Medulla oblongata (tissue), 1 donor: ENCODE measurements around the gene MOB3B.
"Not testable (repeated sequence)": the region's sequence is repeated elsewhere in the genome, so short reads cannot be mapped to it uniquely, and the experiment has no call there.

Experiments used
- DNase-seq: peaks from one replicate; pipeline ENCODE4 v3.0.0-alpha.2; 2015; ENCODE audit errors: extremely low spot score

The MOB3B gene

GRCh38 chr9:27476870-27477515 lies 52.6 kb downstream of the MOB3B start:
- DNase-seq, result no peak

DNA sequence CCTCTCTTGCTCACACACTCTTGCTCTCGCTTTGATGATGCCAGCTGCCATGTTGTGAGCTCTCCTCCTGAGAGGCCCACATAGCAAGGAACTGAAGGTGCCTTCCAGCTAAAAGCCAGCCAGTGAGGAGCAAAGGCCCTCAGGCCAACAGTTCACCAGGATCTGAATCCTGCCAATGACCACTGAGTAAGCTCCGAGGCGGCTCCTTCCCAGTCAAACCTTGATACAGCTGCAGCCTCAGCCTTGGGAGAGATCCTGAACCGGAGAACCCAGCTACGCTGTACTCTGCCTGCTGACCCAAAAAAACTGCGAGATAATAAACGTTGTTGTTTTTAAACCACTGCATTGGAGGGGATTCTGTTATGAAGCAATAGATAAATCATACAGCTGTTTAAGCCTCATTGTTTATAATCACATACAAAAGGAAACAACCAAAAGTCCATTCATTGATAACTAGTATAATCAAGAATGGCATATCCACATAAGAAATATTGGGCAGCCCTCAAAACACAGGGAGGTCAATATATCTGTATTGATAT lies 54.5 kb downstream of the MOB3B start:
- no peak for DNase-seq

DNA sequence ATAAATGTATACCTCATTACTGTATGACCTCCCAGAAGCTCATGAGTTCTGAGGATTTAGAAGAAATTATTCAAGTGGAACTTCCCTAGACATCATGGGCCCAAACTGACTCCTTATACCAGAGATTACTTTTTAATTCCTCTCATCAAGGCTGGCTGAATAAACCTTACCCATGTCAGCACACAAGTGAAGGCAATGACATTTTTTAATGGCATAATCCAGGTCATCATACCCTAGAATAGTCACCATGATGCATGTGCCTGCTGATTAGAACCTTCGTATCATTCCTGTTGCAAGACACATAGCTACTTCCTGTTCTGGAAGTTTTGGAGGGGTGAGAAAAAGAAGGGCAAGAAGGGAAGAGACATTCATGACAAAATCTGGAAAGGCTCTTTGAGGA lies 55.3 kb downstream of the MOB3B start:
- DNase-seq, result no peak

GRCh38 chr9:27473111-27473529 lies 56.5 kb downstream of the MOB3B start:
- peak; percentile 79 for DNase-seq

DNA sequence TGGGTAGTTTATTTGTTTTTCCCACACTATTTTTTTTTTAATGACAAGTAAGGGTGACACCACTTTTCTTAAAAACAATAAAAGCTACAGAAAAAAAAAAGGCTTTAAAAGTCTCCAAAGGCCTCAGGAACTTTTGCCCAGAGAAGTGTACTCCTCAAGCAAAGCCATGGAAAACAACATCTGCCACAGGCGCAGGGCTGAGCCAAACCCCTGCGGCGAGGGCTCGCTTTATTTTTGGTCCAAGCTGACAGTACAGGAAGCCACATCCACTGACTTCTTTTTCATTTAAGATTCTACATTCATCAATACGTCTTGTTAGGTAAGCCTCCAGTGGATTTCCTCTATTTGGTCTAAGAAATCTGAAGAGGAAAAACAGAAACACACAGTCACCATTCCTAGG lies 57.4 kb downstream of the MOB3B start:
- DNase-seq, result peak; percentile 59

DNA sequence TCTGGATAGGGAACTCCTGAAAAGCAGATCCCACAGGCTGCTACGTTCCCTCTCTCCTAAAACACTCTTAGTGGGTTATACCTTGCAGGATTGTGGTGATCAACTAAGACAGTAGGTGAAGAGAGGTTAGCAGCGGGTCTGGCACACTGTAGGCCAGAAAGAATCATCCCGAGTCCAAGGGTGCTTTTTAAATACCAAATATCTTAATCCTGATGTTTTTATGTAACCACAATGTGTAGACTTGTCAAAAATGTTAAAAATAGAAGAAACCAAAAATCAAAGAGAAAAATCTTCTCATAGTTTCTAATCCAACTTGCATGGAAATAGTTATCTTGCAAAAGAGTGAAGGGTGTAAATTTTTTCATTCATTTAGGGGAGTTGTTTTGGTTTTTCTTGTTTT lies 57.8 kb downstream of the MOB3B start:
- DNase-seq, result no peak

GRCh38 chr9:27471366-27471765 lies 58.2 kb downstream of the MOB3B start:
- no peak for DNase-seq

DNA sequence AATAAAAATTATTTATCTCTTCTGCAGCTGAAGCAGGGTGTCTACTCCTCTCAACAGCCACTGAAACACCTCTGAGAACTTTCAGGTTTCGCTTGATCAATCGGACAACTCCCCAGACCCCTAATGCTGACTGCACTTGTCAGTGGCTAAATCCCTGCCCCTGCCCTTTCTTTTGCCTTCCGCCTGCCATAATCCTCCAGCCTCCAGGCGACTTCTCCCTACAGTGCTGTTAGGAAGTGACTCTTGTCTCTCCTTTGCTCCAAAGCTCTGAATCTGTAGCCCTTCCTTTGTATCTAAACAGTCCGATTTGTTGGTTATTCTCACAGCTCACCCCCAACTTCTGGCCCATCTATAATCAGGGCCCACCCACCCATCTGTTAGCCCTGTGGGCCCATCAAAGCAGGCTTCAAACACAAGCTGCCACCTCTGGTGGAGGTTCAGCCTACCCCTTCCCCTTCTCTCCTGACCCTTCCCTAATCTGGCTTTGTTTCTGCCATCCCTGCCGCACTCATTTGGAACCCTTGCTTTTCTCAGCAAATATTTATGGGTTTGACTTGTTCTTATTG lies 59.2 kb downstream of the MOB3B start:
- DNase-seq, result no peak

DNA sequence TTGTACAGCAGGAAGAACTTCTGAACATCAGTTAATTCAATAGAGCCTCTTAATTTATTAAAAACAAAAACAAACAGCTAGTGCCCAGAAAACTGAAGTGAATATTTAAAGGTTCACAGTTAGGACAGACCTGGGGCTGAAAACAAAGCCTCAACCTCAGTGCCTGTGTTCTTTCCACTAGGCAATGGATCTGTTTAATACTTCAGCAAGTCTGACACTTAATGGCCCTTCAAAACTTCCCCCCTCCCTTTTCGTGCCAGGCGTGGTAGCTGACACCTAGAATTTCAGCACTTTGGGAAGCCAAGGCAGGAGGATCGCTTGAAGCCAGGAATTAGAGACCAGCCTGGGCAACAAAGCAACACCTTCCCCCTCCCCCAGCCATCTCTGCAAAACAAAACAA lies 60.1 kb downstream of the MOB3B start:
- no peak for DNase-seq

GRCh38 chr9:27468462-27469110 lies 61.0 kb downstream of the MOB3B start:
- peak; percentile 65 for DNase-seq

- DNase-seq, result no peak
Observed at GRCh38 chr9:27468000-27468399, 61.6 kb downstream of the MOB3B start.

DNA sequence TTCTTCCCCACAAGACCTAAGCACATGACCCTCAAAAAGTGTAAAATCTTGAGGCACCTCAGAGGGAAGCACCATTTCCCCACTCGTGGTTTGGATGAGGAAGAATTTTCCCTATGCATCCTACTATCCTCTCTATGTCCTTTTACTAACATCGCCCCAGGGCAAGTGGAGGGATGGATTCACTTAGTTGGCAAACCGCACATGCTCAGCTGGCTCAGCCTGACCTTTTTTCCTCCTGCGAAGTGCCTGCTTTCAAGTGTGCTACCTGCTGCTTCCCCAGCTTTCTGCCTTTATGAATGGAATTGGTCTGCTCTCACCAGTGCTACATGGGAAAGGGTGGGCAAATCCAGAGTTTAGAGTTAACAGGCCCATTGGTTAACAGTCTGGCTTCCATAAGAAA lies 62.1 kb downstream of the MOB3B start:
- DNase-seq, result no peak

- not testable (repeated sequence) for DNase-seq
Observed at GRCh38 chr9:27466516-27466915, 63.1 kb downstream of the MOB3B start.

DNA sequence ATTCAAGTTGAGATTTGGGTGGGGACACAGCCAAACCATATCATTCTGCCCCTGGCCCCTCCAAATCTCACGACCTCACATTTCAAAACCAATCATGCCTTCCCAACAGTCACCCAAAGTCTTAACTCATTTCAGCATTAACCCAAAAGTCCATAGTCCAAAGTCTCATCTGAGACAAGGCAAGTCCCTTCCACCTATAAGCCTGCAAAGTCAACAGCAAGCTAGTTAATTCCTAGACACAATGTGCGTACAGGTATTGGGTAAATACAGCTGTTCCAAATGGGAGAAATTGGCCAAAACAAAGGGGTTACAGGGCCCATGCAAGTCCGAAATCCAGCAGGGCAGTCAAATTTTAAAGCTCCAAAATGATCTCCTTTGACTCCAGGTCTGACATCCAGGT lies 64.7 kb downstream of the MOB3B start:
- not testable (repeated sequence) for DNase-seq

- no peak for DNase-seq
Observed at GRCh38 chr9:27462846-27463245, 66.8 kb downstream of the MOB3B start.

- no peak for DNase-seq
Observed at GRCh38 chr9:27462434-27462833, 67.2 kb downstream of the MOB3B start.

- DNase-seq, result peak; percentile 67
Observed at GRCh38 chr9:27460226-27461023, 69.2 kb downstream of the MOB3B start.

GRCh38 chr9:27457445-27457844 lies 72.2 kb downstream of the MOB3B start:
- DNase-seq, result no peak

- no peak for DNase-seq
Observed at GRCh38 chr9:27453860-27454553, 75.6 kb downstream of the MOB3B start.

DNA sequence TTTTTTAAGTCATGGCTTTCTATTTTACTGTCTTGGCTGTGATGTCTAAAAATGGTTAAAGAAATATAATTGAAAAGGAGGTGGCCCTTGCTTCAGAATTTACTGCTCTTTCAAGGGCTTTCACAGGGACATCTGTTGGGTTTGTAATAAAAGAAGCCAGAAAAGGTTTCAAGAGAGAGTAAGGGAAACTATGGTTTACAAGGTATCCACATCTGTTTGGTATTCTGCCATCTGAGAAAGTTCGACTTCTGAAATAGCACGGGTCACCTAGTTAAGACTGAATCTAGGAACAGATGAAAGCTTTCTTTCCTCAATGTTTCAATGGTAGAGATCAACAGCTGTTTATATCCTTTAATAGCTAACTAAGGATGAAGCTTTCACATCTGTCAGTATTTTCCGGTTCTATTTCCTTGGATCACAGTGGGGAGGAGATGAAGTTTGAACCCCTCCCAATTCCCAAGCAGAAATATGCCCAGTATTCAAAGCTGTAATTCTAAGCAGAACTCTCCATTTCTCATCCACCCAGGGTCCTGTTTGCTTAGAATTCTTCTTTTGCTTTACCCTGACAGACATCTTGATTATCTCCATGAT lies 78.3 kb downstream of the MOB3B start:
- no peak for DNase-seq

DNA sequence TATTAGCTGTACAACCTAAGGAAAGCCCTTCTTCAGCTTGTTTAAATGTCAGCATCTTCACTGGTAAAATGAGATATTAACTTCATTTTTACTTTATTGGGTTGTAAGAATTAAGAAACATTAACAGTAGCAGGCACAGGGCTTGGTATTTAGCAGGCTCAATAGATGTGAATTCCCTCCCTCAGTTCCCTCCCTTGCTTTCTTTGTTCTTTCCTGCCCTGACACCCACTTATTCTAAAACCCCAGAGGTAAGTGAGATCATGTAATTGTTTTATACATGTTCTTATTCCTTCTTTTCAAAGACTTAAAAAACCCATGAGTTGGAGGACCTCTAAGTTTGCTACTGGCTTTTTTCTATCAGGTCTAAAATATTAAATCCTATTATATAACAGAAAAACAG lies 78.9 kb downstream of the MOB3B start:
- DNase-seq, result no peak
